ENCODE results near the gene UNC119B. TPM values are rescaled to one million over a fixed set of nuclear protein-coding genes. Genes with fewer than 3 reads are reported as not detected.

UNC119B gene
- total and polyA plus RNA-seq, 2 experiments from 2014 or later, result 9.9 to 51.3 TPM

GRCh38 chr12:120710805-120711296 lies 593 bp downstream of the UNC119B start:
- Histone ChIP-seq H3K27me3 (ENCODE audit: insufficient read depth) (no peaks in the 10 kb centered on the region), H3K27ac (ENCODE audit: low read depth) (no peak overlapping the region; the same call in 1 of the 2 replicates), H3K36me3 (ENCODE audit: insufficient read depth) (peaks cover 13% of the 10 kb centered on the region), H3F3A (replicated peaks; ENCODE audit: low read depth) (peaks cover 22% of the 10 kb centered on the region; the same call in 1 of the 2 replicates), H4K20me1 (replicated peaks; ENCODE audit: insufficient read depth) (peaks cover 8% of the 10 kb centered on the region), H3K79me2 (replicated peaks; ENCODE audit: insufficient read depth) (peaks cover 38% of the 10 kb centered on the region), H3K9me2 (ENCODE audit: insufficient read depth) (no peaks in the 10 kb centered on the region), H2AFZ (0 out of 2 replicates have a peak overlapping the region, but pooled peaks have one; percentile 32), H3K4me3 (peak overlapping the region; percentile 92), H3K4me2 (peak overlapping the region; percentile 97), H3K4me1 (ENCODE audit: insufficient read depth) (peaks cover 8% of the 10 kb centered on the region)
- DNase-seq (ENCODE audit: low spot score) (peak; percentile 60), ATAC-seq (peak; percentile 47)
- Mint-ChIP-seq H3K27ac (no peak overlapping the region; the same call in 1 of the 2 replicates), H3K36me3 (ENCODE audit: low read depth) (peaks cover 30% of the 10 kb centered on the region), H3K4me3 (peak overlapping the region; percentile 81), H3K4me1 (peaks cover 20% of the 10 kb centered on the region), H3K9me3 (no peaks in the 10 kb centered on the region), H3K27me3 (ENCODE audit: insufficient read depth, low read depth, poor library complexity) (peaks cover 5% of the 10 kb centered on the region)
- TF ChIP-seq STAT1 (IDR thresholded peaks at IDR 0.05; ENCODE audit: unreplicated experiment) (no peak), REST (IDR thresholded peaks at IDR 0.05; ENCODE audit: unreplicated experiment) (no peak), NANOG (IDR thresholded peaks at IDR 0.05; ENCODE audit: borderline replicate concordance) (no peak), ZNF331 (CRISPR knock-in tag; IDR thresholded peaks at IDR 0.05; ENCODE audit: low read depth) (no peak), JUNB (IDR thresholded peaks at IDR 0.05; ENCODE audit: unreplicated experiment) (no peak), EZH2phosphoT487 (IDR thresholded peaks at IDR 0.05; ENCODE audit: unreplicated experiment) (no peak), CREB1 (CRISPR knock-in tag; IDR thresholded peaks at IDR 0.05; ENCODE audit: low read depth) (no peak)

- Histone ChIP-seq H4K20me1 (replicated peaks; ENCODE audit: insufficient read depth) (peaks cover 8% of the 10 kb centered on the region), H3F3A (replicated peaks; ENCODE audit: low read depth) (peaks cover 22% of the 10 kb centered on the region; the same call in 1 of the 2 replicates), H3K4me1 (ENCODE audit: insufficient read depth) (peaks cover 8% of the 10 kb centered on the region), H3K27ac (ENCODE audit: low read depth) (no peak overlapping the region), H3K4me2 (peak overlapping the region; percentile 97), H3K9me2 (ENCODE audit: insufficient read depth) (no peaks in the 10 kb centered on the region), H3K4me3 (peak overlapping the region; percentile 92), H3K79me2 (replicated peaks; ENCODE audit: insufficient read depth) (peaks cover 40% of the 10 kb centered on the region), H2AFZ (no peak overlapping the region), H3K27me3 (ENCODE audit: insufficient read depth) (no peaks in the 10 kb centered on the region), H3K36me3 (ENCODE audit: insufficient read depth) (peaks cover 13% of the 10 kb centered on the region)
- Mint-ChIP-seq H3K9me3 (no peaks in the 10 kb centered on the region), H3K4me1 (peaks cover 20% of the 10 kb centered on the region), H3K36me3 (ENCODE audit: low read depth) (peaks cover 36% of the 10 kb centered on the region), H3K27me3 (ENCODE audit: insufficient read depth, low read depth, poor library complexity) (peaks cover 4% of the 10 kb centered on the region), H3K27ac (no peak overlapping the region; the same call in 1 of the 2 replicates), H3K4me3 (peak overlapping the region; percentile 81)
- ATAC-seq (peak; percentile 12), DNase-seq (ENCODE audit: low spot score) (no peak)
- TF ChIP-seq STAT1 (IDR thresholded peaks at IDR 0.05; ENCODE audit: unreplicated experiment) (no peak), CTCF (conservative IDR thresholded peaks at IDR 0.05; ENCODE audit: low read depth in 2 of 2) (no peak), REST (IDR thresholded peaks at IDR 0.05; ENCODE audit: unreplicated experiment) (no peak)
These were observed 1.2 kb downstream of the UNC119B start for GRCh38 chr12:120711411-120711810.
